ENCODE results near the gene GFM1.

Gene GFM1

GRCh38 chr3:158728851-158729250 is 84.5 kb downstream of the GFM1 start:
- no peak for DNase-seq

GRCh38 chr3:158731486-158731885 is 87.2 kb downstream of the GFM1 start:
- no peak for DNase-seq

- peak; percentile 75 for DNase-seq
Observed at GRCh38 chr3:158731938-158732855, 87.9 kb downstream of the GFM1 start, which contains the start of gene RARRES1. Gene RARRES1 (minus strand): TSS chr3:158732457. CDS start chr3:158732415, 42 bp downstream.

GRCh38 chr3:158732856-158733200 is 88.5 kb downstream of the GFM1 start:
- no peak for DNase-seq

- no peak for DNase-seq
Observed at GRCh38 chr3:158733656-158734055, 89.3 kb downstream of the GFM1 start.

GRCh38 chr3:158735296-158736033 is 91.1 kb downstream of the GFM1 start:
- DNase-seq: no peak

- DNase-seq: no peak
Observed at GRCh38 chr3:158737410-158737809, 93.1 kb downstream of the GFM1 start.

- no peak for DNase-seq
Observed at GRCh38 chr3:158737976-158738615, 93.8 kb downstream of the GFM1 start.

GRCh38 chr3:158738653-158739052 is 94.3 kb downstream of the GFM1 start:
- no peak for DNase-seq

GRCh38 chr3:158739078-158739477 is 94.8 kb downstream of the GFM1 start:
- DNase-seq: no peak

- DNase-seq: no peak
Observed at GRCh38 chr3:158739661-158740060, 95.3 kb downstream of the GFM1 start.

Measured in hematopoietic multipotent progenitor cell treated with erythropoietin and hydrocortisone succinate and interleukin-3 and kit ligand, for 6 days (in vitro differentiated cells).